IPS-18c (cell line): ENCODE data around the gene MUC3A.
"Not testable (repeated sequence)": the region's sequence is repeated elsewhere in the genome, so short reads cannot be mapped to it uniquely, and the experiment has no call there.

Experiments
- H3K4me3 ChIP-seq: 2 replicates; pipeline ENCODE4 v1.7.0; 2013; ENCODE audit warnings: low read depth, mild to moderate bottlenecking, low read length, moderate library complexity; ENCODE audit not compliant: insufficient read depth
- H3K9me3 ChIP-seq: one replicate; pipeline ENCODE4 v1.6.1; 2013; ENCODE audit warnings: mild to moderate bottlenecking, low read length, moderate library complexity; ENCODE audit not compliant: control insufficient read depth, insufficient read depth

Gene MUC3A

GRCh38 chr7:100949227-100949932 lies at the start of gene MUC3A:
TSS of gene MUC3A (plus strand) at chr7:100949534. CDS start at chr7:100949625, 91 bp downstream.
- H3K9me3 ChIP-seq: no peaks in the 10 kb centered on the region
- peak within 1 kb of the TSS; percentile 9 for H3K4me3 ChIP-seq

- no peak overlapping the region for H3K4me3 ChIP-seq
- no peaks in the 10 kb centered on the region for H3K9me3 ChIP-seq
These were observed 48.4 kb upstream of the MUC3A start for GRCh38 chr7:100900978-100901377.

GRCh38 chr7:100901921-100902332 lies 47.4 kb upstream of the MUC3A start:
- H3K4me3 ChIP-seq: no peak overlapping the region
- H3K9me3 ChIP-seq: no peaks in the 10 kb centered on the region

GRCh38 chr7:100902638-100903037 lies 46.7 kb upstream of the MUC3A start:
- Histone ChIP-seq H3K9me3 (no peaks in the 10 kb centered on the region), H3K4me3 (no peak overlapping the region)

GRCh38 chr7:100908512-100908911 lies 40.8 kb upstream of the MUC3A start:
- Histone ChIP-seq H3K4me3 (no peak overlapping the region), H3K9me3 (no peaks in the 10 kb centered on the region)

- H3K9me3 ChIP-seq, H3K4me3 ChIP-seq: not testable (repeated sequence)
These were observed 38.9 kb upstream of the MUC3A start for GRCh38 chr7:100910443-100910842.

GRCh38 chr7:100911484-100911883 lies 37.9 kb upstream of the MUC3A start:
- H3K9me3 ChIP-seq: no peaks in the 10 kb centered on the region

GRCh38 chr7:100914208-100914878 lies 35.0 kb upstream of the MUC3A start:
- Histone ChIP-seq H3K9me3 (no peaks in the 10 kb centered on the region), H3K4me3 (no peak overlapping the region)

More at GRCh38 chr7:100911484-100911883, 37.9 kb upstream of the MUC3A start:
- no peak overlapping the region for H3K4me3 ChIP-seq

- H3K4me3 ChIP-seq: no peak overlapping the region
- peaks cover 2% of the 10 kb centered on the region for H3K9me3 ChIP-seq
These were observed 34.4 kb upstream of the MUC3A start for GRCh38 chr7:100914879-100915447.

GRCh38 chr7:100919335-100919734 lies 30.0 kb upstream of the MUC3A start:
- H3K9me3 ChIP-seq, H3K4me3 ChIP-seq: not testable (repeated sequence)

GRCh38 chr7:100919779-100920437 lies 29.4 kb upstream of the MUC3A start:
- H3K4me3 ChIP-seq, H3K9me3 ChIP-seq: not testable (repeated sequence)

GRCh38 chr7:100921039-100921438 lies 28.3 kb upstream of the MUC3A start:
- H3K4me3 ChIP-seq: no peak overlapping the region

GRCh38 chr7:100923616-100924015 lies 25.7 kb upstream of the MUC3A start:
- not testable (repeated sequence) for H3K4me3 ChIP-seq, H3K9me3 ChIP-seq

More at GRCh38 chr7:100921039-100921438, 28.3 kb upstream of the MUC3A start:
- H3K9me3 ChIP-seq: peaks cover 2% of the 10 kb centered on the region

- Histone ChIP-seq H3K9me3 (peaks cover 2% of the 10 kb centered on the region), H3K4me3 (no peak overlapping the region)
These were observed 19.5 kb upstream of the MUC3A start for GRCh38 chr7:100929808-100930174.

- Histone ChIP-seq H3K9me3 (peaks cover 4% of the 10 kb centered on the region), H3K4me3 (no peak overlapping the region)
These were observed 15.6 kb upstream of the MUC3A start for GRCh38 chr7:100933734-100934133.

- not testable (repeated sequence) for H3K4me3 ChIP-seq, H3K9me3 ChIP-seq
These were observed 14.0 kb upstream of the MUC3A start for GRCh38 chr7:100935381-100935780.

- H3K4me3 ChIP-seq: not testable (repeated sequence)
These were observed 13.2 kb upstream of the MUC3A start for GRCh38 chr7:100936167-100936566.

More at GRCh38 chr7:100936167-100936566, 13.2 kb upstream of the MUC3A start:
- not testable (repeated sequence) for H3K9me3 ChIP-seq
